ENCODE results near the gene TPCN2.

DNA sequence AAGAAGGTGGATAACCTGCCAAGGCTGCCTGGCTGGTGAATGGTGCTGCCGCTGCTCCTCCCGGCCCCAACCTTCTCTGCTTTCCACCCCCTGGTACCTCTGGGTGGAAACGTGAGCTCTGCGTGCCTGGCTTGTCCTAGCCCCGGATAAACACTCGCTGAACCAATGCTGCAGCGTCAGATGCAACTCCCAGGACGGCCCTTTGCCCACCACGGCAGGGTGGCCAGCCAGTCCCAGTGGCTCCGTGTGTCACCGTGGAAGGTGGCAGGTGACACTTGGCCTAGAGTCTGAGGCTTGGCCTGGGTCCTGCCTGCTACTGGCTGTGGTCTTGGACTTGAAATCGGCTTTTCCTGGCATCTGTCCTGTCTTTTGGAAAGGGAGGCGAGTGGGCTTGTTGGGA, 47.7 kb downstream of the TPCN2 start:
- TF ChIP-seq, protein P1, sequence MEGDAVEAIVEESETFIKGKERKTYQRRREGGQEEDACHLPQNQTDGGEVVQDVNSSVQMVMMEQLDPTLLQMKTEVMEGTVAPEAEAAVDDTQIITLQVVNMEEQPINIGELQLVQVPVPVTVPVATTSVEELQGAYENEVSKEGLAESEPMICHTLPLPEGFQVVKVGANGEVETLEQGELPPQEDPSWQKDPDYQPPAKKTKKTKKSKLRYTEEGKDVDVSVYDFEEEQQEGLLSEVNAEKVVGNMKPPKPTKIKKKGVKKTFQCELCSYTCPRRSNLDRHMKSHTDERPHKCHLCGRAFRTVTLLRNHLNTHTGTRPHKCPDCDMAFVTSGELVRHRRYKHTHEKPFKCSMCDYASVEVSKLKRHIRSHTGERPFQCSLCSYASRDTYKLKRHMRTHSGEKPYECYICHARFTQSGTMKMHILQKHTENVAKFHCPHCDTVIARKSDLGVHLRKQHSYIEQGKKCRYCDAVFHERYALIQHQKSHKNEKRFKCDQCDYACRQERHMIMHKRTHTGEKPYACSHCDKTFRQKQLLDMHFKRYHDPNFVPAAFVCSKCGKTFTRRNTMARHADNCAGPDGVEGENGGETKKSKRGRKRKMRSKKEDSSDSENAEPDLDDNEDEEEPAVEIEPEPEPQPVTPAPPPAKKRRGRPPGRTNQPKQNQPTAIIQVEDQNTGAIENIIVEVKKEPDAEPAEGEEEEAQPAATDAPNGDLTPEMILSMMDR (IDR thresholded peaks at IDR 0.05) = no peak
- TF ChIP-seq POLR2AphosphoS5 (IDR thresholded peaks at IDR 0.05) = no peak
- TF ChIP-seq POLR2A (IDR thresholded peaks at IDR 0.05) = no peak
